Endothelial cell of umbilical vein (primary cell): ENCODE data around the gene FGR. TPM values are rescaled to one million over a fixed set of nuclear protein-coding genes. Genes with fewer than 3 reads are reported as not detected.

Experiments used
- BruUV-seq: library from RNA; stranded (reverse); fragments of 400-500 nt; replicated peaks from 2 replicates; lab custom pipeline; 2021; lab: Mats Ljungman, UMichigan
- CTCF ChIA-PET: fragments of 300-600, 350-600 bp; sonication (Branson Sonifier 250); formaldehyde crosslinking; loops from one replicate; lab custom pipeline; 2021; ENCODE audit warnings: antibody characterized with exemption, inconsistent platforms; lab: Charles Lee
- POLR2A ChIA-PET: fragments of 300-600, 350-600 bp; sonication (Branson Sonifier 250); formaldehyde crosslinking; loops from one replicate; lab custom pipeline; 2021; ENCODE audit warnings: antibody characterized with exemption, inconsistent platforms; lab: Charles Lee
- DNase-seq: peaks from one replicate; pipeline ENCODE4 v3.0.0-alpha.2; 2011; ENCODE audit warnings: low read depth, low spot score
- FAIRE-seq: peaks from 2 replicates; lab custom pipeline; 2011; peaks lifted over from hg19 to GRCh38; lab: Jason Lieb, UNC
- H2AFZ ChIP-seq: 2 replicates; pipeline ENCODE4 v1.6.0; 2012; ENCODE audit warnings: low read depth, low read length, control low read depth, inconsistent platforms
- H3K27ac ChIP-seq: 2 replicates; pipeline ENCODE4 v1.5.1; 2011; ENCODE audit warnings: low read depth, mild to moderate bottlenecking, control low read depth, low read length, moderate library complexity; ENCODE audit not compliant: insufficient read depth
- H3K27me3 ChIP-seq, 2 experiments: 2 replicates each; pipeline versions ENCODE4 v1.6.0 to v1.6.1; 2011; ENCODE audit warnings: low read length in 2 of 2, mixed read lengths in 1 of 2; ENCODE audit not compliant: control insufficient read depth in 2 of 2, insufficient read depth in 2 of 2
- H3K36me3 ChIP-seq, 2 experiments: 2 replicates in 1 of 2; 3 replicates in 1 of 2; pipeline ENCODE4 v1.5.1; 2011; ENCODE audit warnings: low read length in 2 of 2, mild to moderate bottlenecking in 1 of 2, moderate library complexity in 1 of 2; ENCODE audit not compliant: control insufficient read depth in 2 of 2, insufficient read depth in 2 of 2; ENCODE audit errors: extremely low read depth in 1 of 2
- H3K4me1 ChIP-seq: 3 replicates; pipeline ENCODE4 v1.5.1; 2011; ENCODE audit warnings: mild to moderate bottlenecking, low read length; ENCODE audit not compliant: control insufficient read depth, insufficient read depth; ENCODE audit errors: extremely low read depth
- H3K4me2 ChIP-seq: 2 replicates; pipeline ENCODE4 v1.6.1; 2011; ENCODE audit warnings: low read length, control low read depth, mixed read lengths; ENCODE audit not compliant: insufficient read depth
- H3K4me3 ChIP-seq, 3 experiments: fragments of 200-600 bp in 1 of 3; sonication (generic), shearing (Covaris generic) in 1 of 3; replicated peaks in 1 of 3; 2 replicates each; pipeline ENCODE4 v1.5.1; 2011 to 2016; ENCODE audit warnings: control low read depth in 3 of 3, low read length in 3 of 3, mild to moderate bottlenecking in 2 of 3, inconsistent platforms in 1 of 3, low read depth in 1 of 3, moderate library complexity in 1 of 3; ENCODE audit not compliant: insufficient read depth in 1 of 3
- H3K79me2 ChIP-seq: 2 replicates; pipeline ENCODE4 v1.6.0; 2012; ENCODE audit warnings: low read length, inconsistent platforms; ENCODE audit not compliant: control insufficient read depth, insufficient read depth
- H3K9ac ChIP-seq: replicated peaks from 2 replicates; pipeline ENCODE3; 2011; ENCODE audit warnings: low read length, control low read depth; ENCODE audit not compliant: insufficient read depth; ENCODE audit errors: extremely low read depth
- H3K9me1 ChIP-seq: replicated peaks from 3 replicates; pipeline ENCODE4 v1.6.0; 2011; ENCODE audit warnings: mild to moderate bottlenecking, low read length; ENCODE audit not compliant: control insufficient read depth, insufficient read depth; ENCODE audit errors: extremely low read depth
- H3K9me3 ChIP-seq: replicated peaks from 2 replicates; pipeline ENCODE4 v1.5.1; 2012; ENCODE audit warnings: low read length, inconsistent platforms; ENCODE audit not compliant: control insufficient read depth, insufficient read depth
- H4K20me1 ChIP-seq: replicated peaks from 2 replicates; pipeline ENCODE3; 2011; ENCODE audit warnings: mild to moderate bottlenecking, low read length; ENCODE audit not compliant: control insufficient read depth, insufficient read depth; ENCODE audit errors: extremely low read depth
- EZH2 ChIP-seq: IDR thresholded peaks from 2 replicates; pipeline ENCODE4 v1.6.1; 2012; ENCODE audit warnings: borderline replicate concordance, low read depth, mild to moderate bottlenecking, moderate library complexity, low read length, inconsistent platforms; ENCODE audit not compliant: severe bottlenecking
- FOS ChIP-seq: IDR thresholded peaks from 2 replicates; pipeline ENCODE4 v1.6.1; 2011; ENCODE audit warnings: mild to moderate bottlenecking, low read length, moderate library complexity, borderline replicate concordance; ENCODE audit not compliant: insufficient read depth
- GATA2 ChIP-seq: IDR thresholded peaks from 2 replicates; pipeline ENCODE4 v1.7.0; 2011; ENCODE audit warnings: low read depth, mild to moderate bottlenecking, moderate library complexity, mixed read lengths, low read length; ENCODE audit not compliant: insufficient read length, insufficient read depth
- JUN ChIP-seq: IDR thresholded peaks from 2 replicates; pipeline ENCODE4 v1.6.1; 2011; ENCODE audit warnings: borderline replicate concordance, low read depth; ENCODE audit not compliant: insufficient read length, insufficient read depth
- MAX ChIP-seq: IDR thresholded peaks from 2 replicates; pipeline ENCODE4 v1.6.1; 2011; ENCODE audit not compliant: insufficient read depth, insufficient read length
- MYC ChIP-seq: IDR thresholded peaks from one replicate; pipeline ENCODE4 v1.6.1; 2011; ENCODE audit warnings: mild to moderate bottlenecking, low read depth, low read length
- POLR2A ChIP-seq: IDR thresholded peaks from 2 replicates; pipeline ENCODE4 v1.6.1; 2012; ENCODE audit warnings: low read depth, mild to moderate bottlenecking, control low read depth, low read length
- POLR2AphosphoS5 ChIP-seq: IDR thresholded peaks from 2 replicates; pipeline ENCODE4 v1.6.1; 2012; ENCODE audit warnings: low read depth, mild to moderate bottlenecking, control low read depth, low read length, moderate library complexity; ENCODE audit not compliant: insufficient read depth
- dilution Hi-C: fragments of 300-500 bp; cut with MboI; formaldehyde crosslinking; loops from one replicate; pipeline ENCODE4 v1.15.0; 2019; ENCODE audit warnings: low sequenced_read_pairs; ENCODE audit not compliant: extremely low pct_ligation_motif_present
- intact Hi-C: fragments of 100-400 bp; cut with micrococcal nuclease; formaldehyde crosslinking; loops from one replicate; pipeline ENCODE4 v1.10.0; 2022
- polyA plus RNA-seq, 4 experiments: library from polyadenylated mRNA; depleted of rRNA in 3 of 4; stranded (reverse) in 3 of 4; unstranded in 1 of 4; fragments of >200 nt; gene quantifications; 2 replicates each; pipeline versions ENCODE4 v1.2.1 to v1.2.3, GENCODE V29; 2011 to 2012; ENCODE audit warnings: missing spikeins in 1 of 4
- total RNA-seq: library from RNA; stranded (reverse); gene quantifications from 2 replicates; pipeline ENCODE4 v1.2.3, GENCODE V29; 2021
- TF ChIP-seq, protein P1 (sequence below), 2 donors: IDR thresholded peaks; 1 replicate in 1 of 2; 2 replicates in 1 of 2; pipeline ENCODE4 v1.5.1; 2011; ENCODE audit warnings: low read length in 2 of 2, mild to moderate bottlenecking in 2 of 2, moderate library complexity in 2 of 2, control low read depth in 1 of 2, inconsistent platforms in 1 of 2, low read depth in 1 of 2; ENCODE audit not compliant: insufficient read depth in 1 of 2; ENCODE audit errors: extremely low read depth in 1 of 2

Gene FGR
- total and polyA plus RNA-seq, 2 donors (not counting 3 experiments of a cell fraction or from before 2014, with no cell fraction given), result 0.18 TPM; not detected in 1

DNA sequence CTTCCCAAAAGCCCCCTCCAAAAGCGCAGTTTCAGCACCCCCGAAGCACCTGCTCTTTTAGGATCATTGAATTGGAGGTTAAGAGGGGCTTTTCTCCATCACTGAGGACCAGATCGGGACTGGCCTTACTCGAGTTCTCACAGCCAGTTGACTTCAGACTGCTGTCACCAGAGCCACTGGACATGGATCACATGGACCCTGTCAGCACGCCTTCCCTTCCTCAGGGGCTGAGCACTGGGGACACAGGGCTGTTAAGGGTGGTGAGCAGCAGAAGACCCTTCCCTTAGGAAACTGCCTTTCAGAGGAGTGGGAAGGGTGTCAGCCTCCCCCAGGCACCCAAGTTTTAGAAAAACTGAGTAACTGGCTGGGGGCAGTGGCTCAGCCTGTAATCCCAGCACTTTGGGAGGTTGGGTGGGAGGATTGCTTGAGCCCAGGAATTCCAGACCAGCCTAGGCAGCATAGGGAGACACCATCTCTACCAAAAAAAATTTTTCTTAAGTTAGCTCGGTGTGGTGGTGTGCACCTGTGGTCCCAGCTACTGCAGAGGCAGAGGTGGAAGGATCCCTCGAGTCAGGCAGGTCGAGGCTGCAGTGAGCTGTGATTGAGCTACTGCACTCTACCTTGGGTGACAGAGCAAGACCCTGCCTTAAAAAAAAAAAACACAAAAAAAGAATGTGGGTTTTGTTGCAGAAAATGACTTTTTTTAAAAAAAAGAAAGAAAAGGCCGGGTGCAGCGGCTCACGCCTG lies 584 bp upstream of the FGR start:
- Histone ChIP-seq H3K4me2 (no peak overlapping the region), H2AFZ (no peak overlapping the region), H4K20me1 (no peaks in the 10 kb centered on the region), H3K36me3 (no peaks in the 10 kb centered on the region), H3K9me3 (no peaks in the 10 kb centered on the region), H3K4me1 (peaks cover 26% of the 10 kb centered on the region), H3K4me3 (no peak overlapping the region), H3K9me1 (no peaks in the 10 kb centered on the region), H3K79me2 (no peaks in the 10 kb centered on the region), H3K9ac (no peak overlapping the region), H3K27ac (no peak overlapping the region), H3K27me3 (no peaks in the 10 kb centered on the region)
- FAIRE-seq (no peak), DNase-seq (no peak)
- no peak for TF ChIP-seq FOS
- no peak for TF ChIP-seq GATA2
- TF ChIP-seq MYC, result no peak
- TF ChIP-seq JUN, result no peak
- TF ChIP-seq MAX, result no peak
- no peak for TF ChIP-seq EZH2
- TF ChIP-seq POLR2AphosphoS5, result no peak
- no peak for TF ChIP-seq POLR2A
- TF ChIP-seq, protein P1, sequence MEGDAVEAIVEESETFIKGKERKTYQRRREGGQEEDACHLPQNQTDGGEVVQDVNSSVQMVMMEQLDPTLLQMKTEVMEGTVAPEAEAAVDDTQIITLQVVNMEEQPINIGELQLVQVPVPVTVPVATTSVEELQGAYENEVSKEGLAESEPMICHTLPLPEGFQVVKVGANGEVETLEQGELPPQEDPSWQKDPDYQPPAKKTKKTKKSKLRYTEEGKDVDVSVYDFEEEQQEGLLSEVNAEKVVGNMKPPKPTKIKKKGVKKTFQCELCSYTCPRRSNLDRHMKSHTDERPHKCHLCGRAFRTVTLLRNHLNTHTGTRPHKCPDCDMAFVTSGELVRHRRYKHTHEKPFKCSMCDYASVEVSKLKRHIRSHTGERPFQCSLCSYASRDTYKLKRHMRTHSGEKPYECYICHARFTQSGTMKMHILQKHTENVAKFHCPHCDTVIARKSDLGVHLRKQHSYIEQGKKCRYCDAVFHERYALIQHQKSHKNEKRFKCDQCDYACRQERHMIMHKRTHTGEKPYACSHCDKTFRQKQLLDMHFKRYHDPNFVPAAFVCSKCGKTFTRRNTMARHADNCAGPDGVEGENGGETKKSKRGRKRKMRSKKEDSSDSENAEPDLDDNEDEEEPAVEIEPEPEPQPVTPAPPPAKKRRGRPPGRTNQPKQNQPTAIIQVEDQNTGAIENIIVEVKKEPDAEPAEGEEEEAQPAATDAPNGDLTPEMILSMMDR (IDR thresholded peaks at IDR 0.05; ENCODE audit: extremely low read depth in 1 of 2, insufficient read depth in 1 of 2, low read depth in 1 of 2, low read length in 2 of 2), result no peak
- no TSS peak for BruUV-seq
- intact Hi-C loops (no loop called here), dilution Hi-C loops (no loop called here)
- POLR2A ChIA-PET, result no interaction called here
- CTCF ChIA-PET, result no interaction called here
